Measurements from ENCODE around the gene KCTD20.

Gene KCTD20

DNA sequence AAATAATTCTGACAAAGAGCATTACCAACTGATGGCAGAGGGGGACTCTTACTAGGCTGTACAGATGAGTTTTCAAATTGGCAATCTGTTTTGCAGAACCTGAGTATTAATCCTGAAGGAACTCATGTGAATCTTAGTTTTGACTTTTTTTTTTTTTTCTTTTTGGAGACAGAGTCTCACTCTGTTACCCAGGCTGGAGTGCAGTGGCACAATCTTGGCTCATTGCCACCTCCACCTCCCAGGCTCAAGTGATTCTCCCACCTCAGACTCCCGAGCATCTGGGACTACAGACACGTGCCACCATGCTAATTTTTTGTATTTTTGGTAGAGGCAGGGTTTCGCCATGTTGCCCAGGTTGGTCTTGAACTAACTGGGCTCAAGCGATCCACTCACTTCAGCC is 49.3 kb downstream of the KCTD20 start:
- no peak for DNase-seq (ENCODE audit: low read depth in 2 of 2)

DNA sequence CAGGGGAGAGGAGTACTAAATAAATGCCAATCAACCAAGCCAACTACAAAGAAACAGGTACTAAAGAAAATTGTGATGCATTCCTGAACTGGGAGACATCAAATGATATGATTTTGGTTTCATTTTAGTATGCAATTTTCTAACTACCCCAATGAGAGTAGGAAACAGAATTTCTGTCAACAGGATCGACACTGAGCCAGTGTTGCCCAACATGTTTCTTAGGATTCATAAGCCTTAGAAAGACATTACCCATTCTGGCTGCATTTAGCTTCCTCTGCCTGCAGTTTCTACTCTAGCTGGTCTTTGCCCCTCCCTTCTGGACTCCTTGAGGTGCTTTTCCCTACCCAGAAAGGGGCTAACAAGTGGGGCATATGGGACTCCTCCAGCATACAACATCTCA is 49.8 kb downstream of the KCTD20 start:
- DNase-seq (ENCODE audit: low read depth in 2 of 2): no peak

DNA sequence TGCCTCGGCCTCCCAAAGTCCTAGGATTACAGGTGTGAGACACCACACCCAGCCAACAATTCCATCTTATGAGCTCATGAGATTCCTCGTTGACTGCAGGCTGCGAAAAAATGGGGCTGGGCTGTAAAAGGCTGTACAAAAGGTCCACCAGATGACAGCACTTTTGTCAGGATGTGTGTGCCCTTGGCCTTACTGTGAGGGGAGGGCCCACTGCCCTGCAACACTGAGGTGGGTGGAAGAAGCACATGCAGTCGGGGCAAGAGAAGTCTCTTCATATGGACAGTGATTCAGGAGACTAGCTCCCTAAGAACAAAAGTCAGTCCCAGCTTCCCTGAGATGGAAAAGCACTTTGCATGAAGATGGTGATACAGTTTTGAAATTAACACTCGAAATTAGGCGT is 50.5 kb downstream of the KCTD20 start:
- DNase-seq (ENCODE audit: low read depth in 2 of 2): no peak

DNA sequence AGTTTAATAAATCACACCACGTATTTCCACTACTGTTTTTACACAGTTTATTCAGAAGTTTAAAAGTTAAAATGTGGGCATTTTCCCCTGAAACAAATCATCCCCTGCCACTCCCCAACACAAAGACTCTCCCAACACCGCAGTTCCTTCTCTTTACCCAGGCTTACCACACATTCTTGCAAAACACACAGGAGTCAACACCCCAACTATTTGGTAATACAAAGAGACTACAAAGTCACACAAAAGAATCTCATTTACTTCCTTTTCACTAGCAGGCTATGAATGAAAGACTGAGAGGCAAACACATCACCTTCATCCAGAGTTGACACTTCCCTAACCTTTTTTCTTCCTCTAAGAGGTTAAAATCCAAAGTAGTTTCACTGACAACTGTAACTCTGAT is 51.1 kb downstream of the KCTD20 start:
- no peak for DNase-seq (ENCODE audit: low read depth in 2 of 2)

DNA sequence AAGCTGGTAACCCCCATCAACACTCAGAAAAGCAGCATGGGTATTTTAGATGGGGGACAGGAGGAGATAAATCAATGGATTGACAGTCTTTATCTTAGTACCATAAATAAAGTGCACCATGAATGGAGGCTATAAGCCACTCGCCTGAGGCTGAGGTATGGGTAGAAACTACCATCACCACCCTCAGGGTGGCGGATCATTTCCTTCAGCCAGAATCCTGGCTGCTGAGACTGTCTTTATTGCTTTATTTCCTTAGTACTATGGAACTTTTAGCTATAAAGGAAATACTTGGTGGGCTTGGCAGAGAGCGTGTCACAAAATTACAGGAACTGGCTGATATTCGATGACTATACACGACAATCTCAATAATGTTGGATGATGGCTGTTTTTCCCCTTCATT is 52.3 kb downstream of the KCTD20 start:
- no peak for DNase-seq (ENCODE audit: low read depth in 2 of 2)

DNA sequence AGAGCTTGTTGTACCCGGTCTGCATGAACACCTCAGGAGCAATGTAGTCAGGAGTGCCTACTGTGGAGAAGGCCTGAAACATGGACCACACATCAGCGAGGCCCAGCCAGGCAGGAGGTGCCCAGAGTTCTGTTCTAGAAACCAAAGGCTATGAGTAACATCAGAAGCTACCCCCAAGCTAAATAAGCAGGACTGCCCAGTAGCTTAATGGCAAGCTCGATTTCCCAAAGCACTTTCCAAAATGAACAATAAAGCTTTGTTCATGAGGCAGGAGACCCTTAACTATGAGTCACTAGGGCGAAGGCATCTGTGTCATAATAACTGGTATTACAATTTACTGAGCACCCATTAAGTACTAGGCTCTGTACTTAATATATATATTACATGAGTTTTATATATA is 57.1 kb downstream of the KCTD20 start:
- DNase-seq (ENCODE audit: low read depth in 2 of 2): no peak

DNA sequence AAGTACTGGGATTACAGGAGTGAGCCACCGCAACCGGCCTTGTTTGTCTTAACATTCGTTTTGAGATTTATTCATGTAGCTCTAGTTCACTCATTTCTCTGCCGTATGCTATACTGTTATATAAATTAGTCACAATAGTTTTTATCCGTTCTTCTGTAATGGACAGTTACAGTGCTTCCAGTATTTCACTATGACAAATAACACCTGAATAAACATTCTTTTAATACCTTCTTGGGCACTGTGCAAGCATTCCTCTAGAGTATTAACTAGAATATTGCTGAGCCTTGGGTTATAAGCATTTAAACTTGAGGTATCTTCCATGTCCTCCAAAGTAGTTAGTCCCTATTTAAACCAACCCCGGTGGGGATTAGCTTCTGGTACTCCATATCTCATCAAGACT is 58.9 kb downstream of the KCTD20 start:
- no peak for DNase-seq (ENCODE audit: low read depth in 2 of 2)

DNA sequence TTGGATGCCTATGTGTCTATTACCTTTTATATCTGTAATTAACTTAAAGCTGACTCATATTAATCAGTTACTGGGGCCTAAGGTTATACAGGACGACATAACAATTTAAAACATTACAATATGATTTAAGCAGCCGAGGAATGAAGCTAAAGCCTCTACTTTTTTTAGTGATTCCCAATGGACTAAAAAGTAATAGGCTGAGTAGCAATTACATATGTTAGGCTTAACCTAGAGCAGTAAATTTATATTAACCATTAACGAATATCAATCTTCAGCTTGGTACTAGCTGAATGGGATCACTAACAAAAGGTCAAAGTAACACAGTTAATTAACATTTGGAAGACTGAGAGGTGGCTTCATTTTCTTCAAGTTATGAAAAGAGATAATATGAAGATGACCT is 61.4 kb downstream of the KCTD20 start:
- no peak for DNase-seq (ENCODE audit: low read depth in 2 of 2)

DNA sequence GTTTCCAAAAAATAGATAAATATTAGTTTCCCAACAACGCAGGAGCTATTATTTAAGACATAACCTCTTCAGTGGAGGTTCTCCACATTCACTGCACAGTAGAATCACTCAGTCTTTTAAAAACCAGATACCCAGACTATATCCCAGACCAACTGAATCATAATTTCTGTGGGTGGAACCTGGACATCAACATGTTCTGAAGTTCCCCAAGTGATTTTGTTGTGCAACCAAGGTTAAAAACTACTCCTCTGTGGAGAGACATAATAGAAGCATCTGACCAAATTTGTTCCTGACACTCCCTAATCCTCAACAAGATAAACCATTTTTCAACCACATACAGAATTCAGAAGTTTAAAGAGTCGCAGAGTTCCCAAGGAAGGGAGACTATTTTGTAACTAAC is 62.2 kb downstream of the KCTD20 start:
- no peak for DNase-seq (ENCODE audit: low read depth in 2 of 2)

DNA sequence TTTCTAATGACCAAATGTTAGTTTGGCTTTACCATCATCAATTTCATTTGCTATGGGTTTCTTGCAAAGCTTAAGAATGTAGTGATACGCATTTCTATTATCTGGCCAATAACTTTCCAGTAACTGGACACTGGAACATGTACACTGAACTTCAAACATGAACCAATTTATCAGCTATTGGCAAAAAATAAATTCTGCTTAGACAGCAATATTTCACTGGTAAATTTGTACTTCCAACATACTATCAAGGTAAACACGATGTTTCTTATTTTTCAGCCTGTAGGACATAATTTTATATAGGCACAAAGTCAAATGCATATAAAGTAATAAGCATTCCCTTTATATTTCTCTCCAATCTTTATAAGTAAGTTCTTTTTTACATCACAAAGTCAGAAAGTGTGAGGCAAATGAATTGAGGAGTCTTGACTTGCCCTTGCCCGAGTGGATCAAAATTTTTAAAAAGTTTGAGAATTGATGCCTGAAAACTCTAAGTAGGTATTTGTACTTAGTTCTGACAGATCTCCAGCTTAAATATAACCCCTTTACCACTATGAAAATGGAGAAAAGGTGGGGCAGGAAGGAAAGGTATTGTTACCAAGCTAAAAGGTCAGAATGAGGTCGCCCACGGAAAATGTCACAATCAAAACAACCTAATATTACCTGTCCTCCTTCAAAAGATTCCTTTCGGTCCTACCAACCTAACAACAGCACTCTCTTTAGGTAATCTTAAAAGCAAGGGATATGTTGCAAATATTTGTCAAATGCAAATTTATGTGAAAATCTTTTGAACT is 63.1 kb downstream of the KCTD20 start:
- DNase-seq (ENCODE audit: low read depth in 2 of 2): no peak

DNA sequence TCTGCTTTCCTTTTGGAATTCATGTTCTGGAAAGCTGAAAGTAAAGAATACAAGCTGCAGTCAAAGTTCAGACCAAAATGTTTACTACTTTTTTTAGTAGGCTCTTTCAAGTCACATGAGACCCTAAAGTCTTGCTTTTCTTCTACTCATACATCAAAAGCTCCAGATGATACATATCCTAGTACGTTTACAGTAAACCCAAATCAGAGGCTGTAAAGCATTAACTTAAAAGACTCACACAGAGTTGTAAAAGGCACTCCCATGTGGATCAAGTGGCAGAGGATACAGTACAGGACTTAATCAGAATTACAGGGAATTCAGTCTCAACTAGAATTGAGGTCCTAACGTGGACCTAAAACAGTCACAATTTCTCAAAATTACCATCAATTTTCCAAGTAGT is 63.8 kb downstream of the KCTD20 start:
- DNase-seq (ENCODE audit: low read depth in 2 of 2): no peak

DNA sequence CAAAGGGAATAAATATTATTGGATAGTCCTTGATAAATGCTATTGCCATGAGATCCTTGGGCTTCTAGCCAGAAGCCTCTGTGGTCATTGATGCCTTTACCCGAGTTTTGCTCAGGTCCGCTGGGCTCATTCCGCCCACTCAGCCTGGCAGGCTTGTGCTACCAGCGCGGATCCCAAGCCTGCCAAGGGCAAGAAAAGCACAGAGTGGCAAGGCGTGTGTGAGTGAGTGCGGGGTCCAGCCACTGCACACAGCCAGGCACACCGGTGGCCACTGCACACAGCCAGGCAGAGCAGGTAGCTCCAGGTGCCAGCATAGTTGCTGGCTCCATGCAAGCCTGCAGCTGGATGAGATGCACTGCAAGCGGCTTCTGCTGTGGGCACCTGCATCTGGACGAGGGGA is 65.7 kb downstream of the KCTD20 start:
- no peak for DNase-seq (ENCODE audit: low read depth in 2 of 2)

DNA sequence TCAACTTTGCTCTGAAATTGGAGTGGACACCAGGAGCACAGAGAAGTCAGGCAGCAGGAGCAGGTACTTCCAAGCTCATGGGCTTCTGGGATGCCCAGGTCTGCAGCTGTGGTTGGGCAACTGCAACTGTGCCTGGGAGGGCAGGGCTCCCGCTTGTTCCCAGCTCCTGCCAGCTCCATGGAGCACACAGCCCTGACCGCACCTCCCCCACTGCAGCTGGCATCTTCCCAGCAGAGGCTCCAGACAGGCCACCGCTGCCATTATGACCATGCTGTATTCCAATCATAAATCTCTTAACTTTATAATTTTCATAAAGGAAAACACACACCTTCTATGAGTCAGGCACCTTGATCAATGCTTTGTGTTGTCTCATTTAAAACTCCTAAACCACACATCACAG is 67.6 kb downstream of the KCTD20 start:
- DNase-seq (ENCODE audit: low read depth in 2 of 2): no peak

DNA sequence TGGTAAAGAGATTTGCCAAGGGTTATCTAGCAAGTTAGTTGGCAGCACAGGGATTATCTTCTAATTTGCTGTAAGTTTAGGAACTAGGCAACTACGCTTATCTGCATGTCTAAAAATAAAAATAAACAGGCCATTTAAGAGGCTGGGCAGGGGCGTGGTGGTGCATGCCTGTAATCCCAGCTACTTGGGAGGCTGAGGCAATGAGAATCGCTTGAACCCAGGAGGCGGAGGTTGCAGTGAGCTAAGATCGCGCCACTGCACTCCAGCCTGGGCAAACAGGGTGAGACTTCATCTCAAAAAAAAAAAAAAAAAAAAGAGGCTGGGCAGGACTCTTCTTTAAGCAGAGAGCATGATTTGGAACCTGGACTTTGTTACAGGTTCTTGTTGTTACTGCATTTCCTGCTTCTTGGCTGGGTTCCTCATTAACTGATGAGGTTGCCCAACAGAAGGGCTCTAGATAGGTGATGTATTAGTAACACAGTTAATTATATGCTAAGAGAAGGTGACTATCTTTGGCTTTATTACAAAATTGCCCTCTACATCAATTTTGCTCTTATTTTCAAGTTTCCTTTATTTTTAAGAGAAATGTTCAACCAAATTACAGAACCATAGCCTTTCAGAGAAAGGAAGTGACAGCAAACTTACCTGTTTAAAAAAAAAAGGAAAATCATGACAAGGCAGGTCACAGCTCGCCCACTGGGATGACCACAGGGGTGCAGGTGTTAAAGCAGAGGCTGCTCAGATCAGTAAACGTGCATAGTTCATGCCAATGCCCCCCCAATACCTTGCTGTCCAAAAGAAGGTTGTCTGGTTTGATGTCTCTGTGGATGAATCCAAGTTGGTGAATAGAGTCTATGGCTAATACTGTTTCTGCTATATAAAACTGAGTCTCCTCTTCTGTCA is 72.0 kb downstream of the KCTD20 start:
- no peak for DNase-seq (ENCODE audit: low read depth in 2 of 2)

DNA sequence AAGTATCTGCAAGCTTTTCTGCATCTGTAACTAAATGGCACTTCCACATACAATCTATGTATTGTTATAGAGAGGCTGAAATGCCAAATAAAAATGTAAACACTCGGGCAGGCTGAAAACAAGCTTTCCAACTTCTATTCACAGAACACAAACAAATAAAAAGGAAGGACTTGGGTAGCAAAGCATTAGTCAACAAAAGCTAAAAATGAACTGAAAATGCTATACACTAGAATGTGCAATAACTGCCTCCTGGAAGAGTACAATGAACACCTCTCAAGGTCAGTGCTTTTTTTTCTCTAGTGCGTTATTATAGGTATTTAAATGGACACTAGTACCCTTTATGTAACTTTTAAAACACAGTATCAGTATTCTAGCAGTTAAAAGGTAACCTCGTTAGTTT is 73.0 kb downstream of the KCTD20 start:
- DNase-seq (ENCODE audit: low read depth in 2 of 2): no peak

DNA sequence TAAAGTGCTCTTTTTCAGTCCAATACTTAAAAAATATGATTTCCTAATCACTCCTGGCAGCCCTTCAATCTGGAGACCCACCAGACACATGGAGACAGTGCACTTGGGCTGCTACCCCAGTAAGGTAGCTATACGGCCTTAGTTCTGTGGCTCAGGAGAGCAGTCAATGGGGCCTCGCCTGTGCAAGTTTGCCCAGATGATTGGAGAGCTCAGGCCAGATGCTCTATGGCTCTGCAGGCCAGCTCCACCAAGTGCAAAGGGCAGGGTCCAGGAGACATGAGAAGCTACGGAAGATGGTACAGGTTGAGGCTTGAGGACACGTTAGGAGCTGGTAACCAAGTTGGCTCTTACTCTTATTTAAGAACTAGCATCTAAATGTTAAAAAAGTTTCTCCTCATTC is 73.8 kb downstream of the KCTD20 start:
- no peak for DNase-seq (ENCODE audit: low read depth in 2 of 2)

DNA sequence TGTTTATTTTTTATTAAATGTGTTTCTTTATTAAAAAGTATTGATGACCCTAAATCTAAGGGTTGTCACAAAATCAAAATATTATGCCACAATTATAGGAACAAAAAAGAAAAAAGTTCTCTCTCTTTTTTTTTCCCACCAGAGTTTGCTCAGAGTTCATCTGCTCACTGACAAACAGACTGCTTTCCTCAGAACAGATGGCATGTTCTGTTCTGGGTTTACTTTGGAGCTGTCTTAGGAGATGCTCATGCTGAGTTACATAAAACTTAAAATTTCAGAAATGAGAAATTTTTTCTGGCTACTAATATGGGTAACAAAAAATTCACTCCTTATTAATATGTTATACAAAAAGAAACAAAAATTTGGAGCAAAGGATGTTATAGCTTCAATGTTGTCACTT is 74.2 kb downstream of the KCTD20 start:
- no peak for DNase-seq (ENCODE audit: low read depth in 2 of 2)

DNA sequence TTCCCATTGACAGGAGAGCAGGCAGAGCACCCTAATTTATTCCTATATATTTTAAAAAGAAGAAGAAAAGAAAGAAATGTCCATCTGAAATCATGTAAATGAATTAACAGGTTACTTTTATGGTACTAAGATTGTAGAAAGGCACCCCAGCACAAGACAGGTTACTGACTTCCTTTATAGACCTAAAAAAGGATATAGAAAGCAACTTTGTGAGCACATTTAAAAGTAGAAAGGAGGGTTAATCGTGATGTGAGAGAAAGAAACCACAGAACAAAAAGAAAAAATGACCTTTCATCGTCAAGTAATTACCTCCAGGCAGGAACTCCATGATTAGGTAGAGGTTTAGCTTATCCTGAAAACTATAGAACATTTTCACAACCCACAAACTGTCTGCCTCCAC is 74.6 kb downstream of the KCTD20 start:
- DNase-seq (ENCODE audit: low read depth in 2 of 2): no peak

DNA sequence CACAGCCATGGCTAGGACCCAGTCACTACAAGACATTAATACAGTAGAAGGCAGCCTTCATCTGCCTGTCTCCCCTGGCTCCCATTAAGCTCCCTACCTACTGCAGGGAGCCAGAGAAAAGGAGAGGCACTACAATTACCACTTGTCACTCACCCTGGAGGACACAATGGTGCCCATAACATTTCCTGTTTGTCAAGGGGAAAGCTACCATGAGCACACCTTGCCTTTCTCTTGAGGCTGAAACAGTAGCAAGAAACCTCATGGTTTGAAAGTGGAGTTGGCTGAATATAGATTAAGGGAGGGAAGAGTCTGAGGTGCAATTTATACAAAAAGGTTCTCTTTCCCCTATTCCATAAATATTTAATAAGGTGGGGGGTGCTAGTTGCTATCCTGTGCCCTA is 76.6 kb downstream of the KCTD20 start:
- DNase-seq (ENCODE audit: low read depth in 2 of 2): no peak

DNA sequence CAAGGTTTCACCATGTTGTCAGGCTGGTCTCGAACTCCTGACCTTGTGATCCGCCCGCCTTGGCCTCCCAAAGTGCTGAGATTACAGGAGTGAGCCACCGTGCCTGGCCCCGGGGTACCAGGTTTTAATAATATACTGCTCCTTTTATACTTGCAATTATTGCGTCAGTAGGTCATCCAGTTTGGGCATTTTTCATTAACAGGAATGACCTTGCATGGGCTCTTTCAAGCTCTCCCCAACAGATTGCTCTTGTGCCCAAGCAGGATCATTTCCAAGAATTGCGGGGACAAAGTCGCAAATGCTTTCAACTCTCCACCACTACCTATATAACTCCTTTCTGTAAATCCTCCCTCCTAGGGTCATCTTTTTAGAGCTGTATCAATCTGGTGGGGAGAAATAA is 80.7 kb downstream of the KCTD20 start:
- no peak for DNase-seq (ENCODE audit: low read depth in 2 of 2)

DNA sequence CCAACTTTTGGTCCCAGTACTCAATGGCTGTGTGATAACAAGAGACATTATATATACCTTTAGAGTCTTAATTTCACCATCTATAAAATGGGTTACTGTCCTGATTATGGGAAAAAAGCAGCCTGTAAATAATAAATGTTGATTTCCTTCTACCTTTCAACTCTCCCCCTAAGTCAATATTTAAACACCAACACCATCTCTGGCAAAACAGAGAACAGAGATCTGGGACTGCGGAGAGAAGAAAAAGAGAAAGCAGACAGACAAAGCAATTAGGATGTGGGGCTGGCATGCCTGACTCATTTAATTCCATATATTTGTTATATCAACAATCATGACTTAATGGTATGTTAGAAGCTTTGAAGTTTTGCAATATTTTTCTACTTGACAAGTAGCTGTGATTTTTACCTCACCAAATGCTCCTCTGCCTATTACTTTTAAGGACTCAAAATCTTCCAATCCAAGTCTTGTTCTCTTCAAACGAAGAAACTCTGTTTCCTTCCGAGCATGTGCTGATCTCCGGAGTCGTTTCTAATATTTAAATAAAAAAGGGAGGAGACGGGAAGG is 81.2 kb downstream of the KCTD20 start:
- DNase-seq (ENCODE audit: low read depth in 2 of 2): no peak

DNA sequence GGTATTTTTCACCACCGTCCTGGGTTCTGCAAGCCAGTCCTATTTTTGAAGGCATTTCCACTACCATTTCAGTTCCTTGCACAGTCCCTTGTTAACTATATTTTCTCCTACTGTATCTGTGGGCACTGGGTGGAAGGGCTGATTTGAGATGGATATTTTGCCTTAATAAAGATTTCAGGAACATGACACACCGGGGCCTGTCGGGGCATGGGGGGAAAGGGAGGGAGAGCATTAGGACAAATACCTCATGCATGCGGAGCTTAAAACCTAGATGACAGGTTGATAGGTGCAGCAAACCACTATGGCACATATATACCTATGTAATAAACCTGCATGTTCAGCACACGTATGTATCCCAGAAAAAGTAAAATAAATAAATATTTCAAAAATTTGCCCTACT is 82.1 kb downstream of the KCTD20 start:
- no peak for DNase-seq (ENCODE audit: low read depth in 2 of 2)

DNA sequence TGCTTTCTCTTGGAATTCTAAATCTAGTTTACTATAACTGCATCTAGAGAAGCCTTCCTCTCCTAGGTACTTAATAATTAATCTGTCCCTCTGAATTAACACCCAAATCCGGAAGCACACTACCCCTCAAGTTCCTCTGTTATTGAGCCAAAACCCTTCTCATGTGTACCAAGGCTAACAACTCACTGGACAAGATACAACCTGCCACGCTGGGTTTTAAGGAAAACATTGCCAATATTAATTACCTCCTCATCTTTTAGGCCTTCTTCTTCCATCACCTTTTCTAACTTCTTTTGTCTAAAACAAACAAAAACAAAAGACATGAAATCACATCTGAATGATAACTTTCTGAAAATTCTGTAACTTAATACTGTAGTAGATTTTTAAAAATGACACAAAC is 82.5 kb downstream of the KCTD20 start:
- no peak for DNase-seq (ENCODE audit: low read depth in 2 of 2)
